ENCODE measurements around the gene RAPSN. TPM values are rescaled to one million over a fixed set of nuclear protein-coding genes. Genes with fewer than 3 reads are reported as not detected.

The RAPSN gene
- total and polyA plus RNA-seq, 12 donors, result 0.18 to 5.1 (median 2.1) TPM

GRCh38 chr11:47487421-47487820 is 38.5 kb upstream of the RAPSN start:
- TF ChIP-seq POLR2A (IDR thresholded peaks at IDR 0.05) (no peak), CTCF (IDR thresholded peaks at IDR 0.05) (no peak)
- Histone ChIP-seq H3K9me3 (replicated peaks in 1 of 3) (no peaks in the 10 kb centered on the region), H3K4me1 (replicated peaks in 1 of 2) (peaks cover 11 to 25% of the 10 kb centered on the region in 2 donors), H3K36me3 (replicated peaks in 1 of 2) (peaks cover 0 to 46% of the 10 kb centered on the region in 2 donors), H3K4me3 (no peak overlapping the region), H3K27me3 (no peaks in the 10 kb centered on the region), H3K27ac (no peak overlapping the region)
- DNase-seq, result no peak
- 81 to 96% (median 91%) methylated on average over 2 of the region's 2 CpGs for WGBS, 4 donors
- intact Hi-C loops (cut with DNase I), result no loop called here

DNA sequence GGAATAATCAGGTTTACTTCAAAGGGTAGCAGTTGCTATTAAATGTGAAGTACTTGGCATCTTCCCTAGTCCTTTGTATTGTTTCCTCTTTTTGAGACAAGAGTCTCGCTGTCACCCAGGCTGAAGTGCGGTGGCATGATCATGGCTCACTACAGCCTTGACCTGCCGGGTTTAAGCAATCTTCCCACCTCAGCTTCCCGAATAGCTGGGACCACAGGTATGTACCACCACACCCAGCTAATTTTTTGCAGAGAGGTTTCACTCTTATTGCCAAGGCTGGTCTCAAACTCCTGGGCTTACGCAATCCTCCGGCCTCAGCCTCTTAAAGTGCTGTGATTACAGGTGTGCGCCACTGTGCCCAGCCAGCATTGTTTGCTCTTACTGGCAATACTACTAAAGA is 36.2 kb upstream of the RAPSN start:
- Histone ChIP-seq H3K4me1 (replicated peaks in 1 of 2) (peaks cover 11 to 25% of the 10 kb centered on the region in 2 donors), H3K27ac (no peak overlapping the region), H3K36me3 (replicated peaks in 1 of 2) (peaks cover 0 to 67% of the 10 kb centered on the region in 2 donors), H3K9me3 (replicated peaks in 1 of 3) (no peaks in the 10 kb centered on the region), H3K27me3 (no peaks in the 10 kb centered on the region), H3K4me3 (no peak overlapping the region)
- WGBS, 4 donors, result 83 to 90% (median 85%) methylated on average over 7 of the region's 7 CpGs
- intact Hi-C loops (cut with DNase I), result no loop called here
- no peak for DNase-seq
- TF ChIP-seq POLR2A (IDR thresholded peaks at IDR 0.05), result no peak
- no peak for TF ChIP-seq CTCF (IDR thresholded peaks at IDR 0.05)

DNA sequence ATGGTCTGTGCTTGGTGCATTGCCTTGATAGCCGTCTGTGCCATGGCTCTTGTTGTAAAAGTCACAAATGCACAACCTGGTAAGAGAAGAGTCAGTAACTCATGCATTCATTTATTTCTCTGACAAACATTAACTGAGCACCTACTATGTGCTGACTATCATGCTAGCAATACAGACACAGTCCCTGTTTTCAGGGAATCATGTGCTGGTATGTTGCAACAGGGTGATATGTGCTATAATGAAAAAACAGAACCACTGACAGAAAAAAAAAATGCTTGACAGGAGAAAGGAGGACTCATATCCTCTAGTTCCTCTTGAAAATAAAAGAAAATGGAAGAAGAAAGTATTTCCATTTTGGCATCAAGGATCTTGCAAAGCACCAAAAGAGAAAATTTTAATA is 34.5 kb upstream of the RAPSN start:
- Histone ChIP-seq H3K4me3 (no peak overlapping the region), H3K9me3 (replicated peaks in 1 of 3) (no peaks in the 10 kb centered on the region), H3K27me3 (no peaks in the 10 kb centered on the region), H3K4me1 (replicated peaks in 1 of 2) (peaks cover 6 to 10% of the 10 kb centered on the region in 2 donors), H3K27ac (no peak overlapping the region), H3K36me3 (replicated peaks in 1 of 2) (peaks cover 0 to 83% of the 10 kb centered on the region in 2 donors)
- no peak for DNase-seq
- intact Hi-C loops (cut with DNase I), result no loop called here
- TF ChIP-seq CTCF (IDR thresholded peaks at IDR 0.05) (no peak), POLR2A (IDR thresholded peaks at IDR 0.05) (no peak)
- WGBS, 4 donors, result 85 to 100% (median 94%) methylated on average over 1 of the region's 1 CpG

- Histone ChIP-seq H3K9me3 (replicated peaks in 1 of 3) (no peaks in the 10 kb centered on the region), H3K27me3 (no peaks in the 10 kb centered on the region), H3K4me1 (replicated peaks in 1 of 2) (peaks cover 4 to 16% of the 10 kb centered on the region in 2 donors), H3K27ac (no peak overlapping the region), H3K36me3 (replicated peaks in 1 of 2) (peaks cover 0 to 94% of the 10 kb centered on the region in 2 donors), H3K4me3 (no peak overlapping the region)
- no peak for DNase-seq
- WGBS, 4 donors, result 89 to 98% (median 94%) methylated on average over 6 of the region's 6 CpGs
- intact Hi-C loops (cut with DNase I), result no loop called here
- TF ChIP-seq POLR2A (IDR thresholded peaks at IDR 0.05), result no peak
- TF ChIP-seq CTCF (IDR thresholded peaks at IDR 0.05), result no peak
Observed at GRCh38 chr11:47480762-47481161, 31.8 kb upstream of the RAPSN start.

Data from adrenal gland (tissue), 12 donors.